Suppressor macrophage treated with lipopolysaccharide for 4 hours (primary cell): Measurements from ENCODE around the gene SKAP1.

ENCODE experiments used
- DNase-seq: peaks from one replicate; pipeline ENCODE4 v3.0.0-alpha.2; 2020

SKAP1 gene

DNA sequence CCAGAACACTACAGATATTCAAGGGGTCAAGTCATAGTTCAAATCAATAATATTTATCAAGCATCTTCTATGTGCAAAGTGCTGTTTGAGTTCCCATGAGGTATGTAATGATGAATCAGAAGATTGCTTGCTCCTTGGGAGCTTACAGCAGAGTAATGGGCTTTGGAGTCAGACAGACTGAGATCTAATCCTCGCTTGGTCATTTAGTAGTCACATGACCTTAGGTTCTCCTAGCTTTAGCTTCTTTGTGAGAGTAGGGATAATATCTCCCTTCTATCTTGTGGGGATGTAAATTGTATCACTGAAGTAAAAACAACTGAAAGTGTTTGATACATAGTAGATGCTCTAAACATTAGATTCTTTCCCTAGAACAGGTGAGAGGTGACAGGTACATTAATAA is 292.4 kb downstream of the SKAP1 start:
- no peak for DNase-seq

DNA sequence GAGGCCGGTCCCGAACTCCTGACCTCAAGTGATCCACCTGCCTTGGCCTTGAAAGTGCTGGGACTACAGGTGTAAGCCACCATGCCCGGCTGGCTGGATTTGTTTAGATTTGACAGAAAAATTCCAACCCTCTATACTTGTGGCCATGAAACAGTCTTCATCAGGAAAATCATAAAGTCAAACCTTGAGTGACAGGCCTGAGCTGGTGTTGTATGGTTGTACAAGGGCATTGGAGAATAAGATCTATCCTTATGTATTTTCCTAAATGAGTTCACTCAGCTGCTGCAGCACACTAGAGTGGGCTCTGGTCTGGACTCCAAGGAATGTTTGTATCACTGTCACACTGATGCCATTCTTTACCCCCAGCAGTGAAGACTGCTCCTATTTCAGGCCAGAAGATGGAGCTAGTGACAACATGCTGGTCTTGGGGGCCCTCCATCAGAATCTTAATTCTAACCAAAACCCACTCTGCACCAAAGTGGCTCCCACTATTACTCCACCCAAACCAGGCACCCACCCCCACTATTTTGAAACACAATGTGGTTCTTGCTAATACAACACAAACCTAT is 295.0 kb downstream of the SKAP1 start:
- no peak for DNase-seq

DNA sequence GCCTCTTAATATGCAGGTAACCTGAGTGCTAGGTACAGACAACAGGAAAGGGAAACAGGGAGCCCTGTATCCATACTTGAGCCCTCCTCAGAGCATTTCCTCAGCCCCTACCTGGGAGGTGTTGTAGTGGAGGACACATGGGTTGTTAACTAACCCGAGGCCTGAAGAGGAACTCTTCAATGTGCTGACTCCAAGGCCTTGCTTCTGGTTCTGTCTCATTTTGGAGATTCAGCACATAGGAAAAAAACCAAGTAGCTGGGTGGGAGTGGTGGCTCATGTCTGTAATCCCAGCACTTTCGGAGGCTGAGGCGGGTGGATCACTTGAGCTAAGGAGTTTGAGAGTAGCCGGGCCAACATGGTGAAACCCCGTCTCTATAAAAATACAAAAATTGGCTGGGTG is 297.6 kb downstream of the SKAP1 start:
- DNase-seq = peak; percentile 32

DNA sequence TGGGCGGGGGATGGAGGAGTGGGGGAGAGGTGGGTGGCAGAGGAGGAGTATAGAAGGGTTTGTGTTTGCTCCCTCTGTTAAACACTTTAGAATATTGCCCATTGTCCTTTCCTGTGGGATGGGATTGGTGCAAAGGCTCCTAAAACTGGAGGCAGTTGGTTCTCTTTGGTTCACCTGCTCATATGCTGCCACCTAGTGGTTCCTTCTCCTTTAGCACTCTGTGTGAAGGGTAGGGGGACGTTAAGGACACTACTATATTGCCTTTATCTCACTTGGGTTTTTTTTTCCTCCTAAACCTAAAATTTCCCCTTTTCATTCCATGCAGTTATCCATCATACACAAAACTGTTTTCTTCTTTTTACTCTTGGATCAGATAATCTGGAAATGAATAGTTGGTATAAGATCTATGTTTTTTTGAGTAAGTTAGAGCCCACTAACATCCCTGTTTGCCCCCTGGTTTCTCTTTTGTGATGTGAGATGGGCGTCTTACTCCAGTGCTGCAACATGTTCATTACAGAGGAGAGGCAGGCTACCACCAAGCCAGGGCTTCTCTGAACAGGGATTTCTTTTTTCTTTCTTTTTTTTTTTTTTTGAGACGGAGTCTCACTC is 298.7 kb downstream of the SKAP1 start:
- peak; percentile 76 for DNase-seq

DNA sequence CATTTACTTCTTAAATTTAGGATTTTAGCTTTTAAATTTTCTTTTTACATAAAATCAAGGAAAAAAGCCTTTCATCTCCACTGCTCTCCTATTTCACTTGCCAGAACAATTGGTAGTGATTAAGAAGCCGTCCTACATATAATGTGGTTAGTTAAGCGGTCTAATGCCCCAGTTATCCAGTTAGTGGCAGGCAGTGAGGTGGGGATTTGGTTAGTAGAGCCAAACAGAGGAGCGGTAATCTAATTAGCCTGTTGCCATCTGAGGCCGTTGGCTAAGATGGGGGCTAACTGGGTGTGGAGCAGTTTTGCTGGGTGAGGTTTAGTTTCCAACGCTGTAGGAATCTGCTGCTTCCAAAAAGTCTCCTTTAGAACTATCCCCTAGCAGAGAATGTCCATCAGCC is 300.0 kb downstream of the SKAP1 start:
- no peak for DNase-seq

DNA sequence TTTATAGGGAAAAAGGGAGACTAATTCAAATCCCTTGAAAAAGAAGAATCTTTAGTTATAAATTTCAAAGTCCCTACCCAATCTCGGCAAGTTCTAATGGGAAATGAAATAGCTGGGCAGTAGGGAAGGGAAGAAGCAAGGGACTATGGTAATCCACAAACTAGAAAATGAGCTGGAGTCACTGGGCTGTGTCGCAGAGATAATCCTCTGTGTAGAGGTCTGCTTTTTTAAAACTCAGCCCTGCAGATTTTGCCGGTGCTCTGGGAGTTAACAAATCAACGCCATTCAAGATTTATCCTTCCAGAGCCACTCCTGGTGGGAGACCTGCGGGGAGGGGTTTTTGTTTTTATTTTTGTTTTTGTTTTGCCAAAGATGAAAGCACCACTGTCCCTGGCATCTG is 301.6 kb downstream of the SKAP1 start:
- no peak for DNase-seq

DNA sequence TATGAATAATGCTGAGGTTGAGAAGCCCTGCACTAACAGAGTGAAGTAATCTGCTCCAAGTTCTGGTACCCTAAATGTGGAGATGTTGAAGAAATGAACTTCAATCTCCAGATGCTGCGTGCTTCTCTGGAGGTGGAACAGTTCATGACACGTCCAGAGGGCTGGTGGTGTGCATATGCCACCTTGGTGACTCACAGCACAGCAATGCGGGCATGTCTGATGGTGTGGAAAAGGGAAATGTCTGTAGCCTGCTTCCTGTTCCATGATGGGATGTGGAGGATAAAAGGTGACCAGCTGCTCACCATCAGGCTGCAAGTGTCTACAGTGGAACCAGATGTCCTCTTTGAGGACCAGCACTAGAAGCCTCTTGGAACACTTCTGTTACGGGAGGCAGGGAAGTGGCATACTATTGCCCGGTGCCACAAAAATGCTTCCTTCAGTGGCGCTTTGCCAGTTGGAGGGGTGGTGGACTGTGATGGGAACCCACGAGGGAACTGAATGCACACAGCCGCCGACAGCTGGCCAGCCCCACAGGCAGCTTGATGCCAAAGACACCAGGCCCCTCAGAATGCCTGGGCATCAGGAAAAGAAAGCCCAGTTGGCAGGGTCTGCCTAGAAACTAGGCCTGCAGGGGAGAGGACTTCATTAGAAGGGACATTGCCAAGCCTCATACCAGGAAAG is 302.5 kb downstream of the SKAP1 start:
- no peak for DNase-seq

DNA sequence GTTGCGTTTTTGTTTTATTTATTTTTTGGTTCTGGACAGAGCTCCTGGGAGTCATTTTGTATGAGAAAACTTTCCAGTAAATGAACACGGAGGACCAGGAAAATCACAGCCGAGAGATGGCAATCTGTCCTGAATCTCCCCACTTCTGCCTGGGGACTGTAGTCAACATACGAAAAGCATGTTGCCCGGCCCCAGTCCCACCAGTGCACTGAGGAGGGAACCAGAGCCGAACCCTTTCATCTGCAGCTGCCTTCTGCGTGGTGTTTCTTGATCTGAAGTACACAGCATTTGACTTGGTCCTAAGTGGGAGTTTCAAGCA is 303.5 kb downstream of the SKAP1 start:
- no peak for DNase-seq

DNA sequence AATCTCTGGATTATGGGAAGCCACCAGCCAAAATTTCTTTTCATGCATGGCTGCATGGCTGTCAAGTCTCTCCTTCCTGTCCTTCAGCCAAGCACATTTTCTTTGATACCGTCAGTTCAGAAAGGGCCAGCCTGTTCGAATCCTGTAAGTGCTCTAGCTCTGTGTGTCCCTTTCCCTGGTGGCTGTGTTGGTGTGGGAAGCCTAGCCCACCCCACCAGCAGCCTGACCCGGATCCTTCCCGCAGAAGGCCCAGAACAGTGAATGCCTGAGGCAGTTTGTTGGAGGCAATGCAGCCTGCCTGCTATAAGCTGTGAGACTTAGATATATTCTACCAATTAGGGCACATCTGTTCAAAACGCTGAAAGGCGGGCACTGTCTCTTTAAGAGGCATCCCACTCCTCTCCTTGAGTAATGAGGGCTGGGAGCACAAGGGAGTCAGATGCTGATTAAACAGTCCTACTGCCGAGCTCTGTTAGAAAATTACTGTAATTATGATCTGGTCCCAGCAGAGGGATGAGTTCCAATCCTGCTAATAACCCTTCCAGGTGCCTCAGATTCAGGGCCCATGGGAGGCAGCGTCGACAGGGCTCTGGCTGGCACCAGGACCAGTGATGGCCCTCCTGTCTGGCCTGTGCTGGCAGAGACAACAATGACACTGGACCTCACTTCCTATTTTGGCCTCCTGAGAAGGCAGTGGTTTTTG is 304.0 kb downstream of the SKAP1 start:
- no peak for DNase-seq

DNA sequence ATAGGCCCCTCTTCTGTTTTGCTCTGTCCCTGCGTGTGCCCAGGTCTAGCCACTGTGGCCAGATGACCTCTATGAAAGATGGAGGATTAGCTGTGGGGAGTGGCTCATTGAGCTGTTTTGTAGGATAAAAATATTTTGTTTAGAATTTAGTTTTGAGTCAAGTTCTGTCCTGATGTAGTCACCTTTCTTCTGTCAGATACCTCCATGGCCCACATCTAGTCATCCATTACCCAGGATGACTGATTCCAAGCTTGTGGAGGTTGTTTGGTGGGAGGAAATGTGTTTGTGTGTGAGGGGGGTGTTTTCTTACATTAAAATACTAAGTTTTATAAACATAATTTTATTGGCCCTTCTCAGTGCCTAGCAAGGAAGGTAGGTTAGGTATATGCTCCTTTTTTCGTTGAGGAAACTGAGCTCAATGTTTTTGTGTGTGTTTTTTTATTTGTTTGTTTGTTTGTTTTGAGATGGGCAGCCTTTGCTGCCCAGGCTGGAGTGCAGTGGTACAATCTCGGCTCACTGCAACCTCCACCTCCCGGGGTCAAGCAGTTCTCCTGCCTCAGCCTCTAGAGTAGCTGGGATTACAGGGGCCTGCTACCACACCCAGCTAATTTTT is 306.1 kb downstream of the SKAP1 start:
- no peak for DNase-seq

DNA sequence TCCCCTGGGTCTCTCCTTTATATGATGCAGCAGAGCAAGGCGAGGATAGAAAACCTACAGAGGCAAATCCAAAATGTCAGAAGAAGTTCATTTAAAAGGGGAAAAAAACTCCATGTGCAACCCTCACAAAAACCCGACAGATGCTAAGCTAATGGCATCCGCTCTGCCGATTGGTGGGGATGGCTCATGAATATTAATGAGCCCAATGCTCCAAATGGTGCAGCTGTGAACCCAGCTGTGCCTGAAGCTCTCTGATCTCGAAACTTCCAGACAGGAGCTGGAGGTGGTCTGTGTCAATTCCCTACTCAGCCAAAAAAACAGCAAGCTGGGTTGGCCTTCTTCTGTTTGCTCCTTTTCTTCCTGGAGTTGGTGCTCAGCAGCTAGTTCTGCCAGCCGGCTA is 306.9 kb downstream of the SKAP1 start:
- DNase-seq = no peak

DNA sequence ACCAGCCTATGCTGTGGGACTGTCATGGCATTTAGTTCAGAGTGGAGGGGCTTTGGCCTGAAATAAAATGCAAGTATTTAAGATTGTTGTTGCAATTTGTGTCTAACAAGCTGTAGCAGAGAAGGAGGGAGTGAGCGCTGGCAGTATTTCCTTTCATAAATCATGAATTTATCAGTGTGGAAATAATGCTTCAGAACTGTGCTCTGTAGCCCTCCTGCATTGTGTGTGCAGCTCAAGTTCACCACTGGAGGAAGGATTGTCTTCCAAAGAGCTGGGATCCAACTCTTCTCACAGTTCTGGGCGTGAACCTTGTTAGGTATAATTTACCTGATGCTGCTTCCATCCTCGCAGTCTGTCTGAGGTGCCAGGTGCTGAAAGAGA is 307.4 kb downstream of the SKAP1 start:
- no peak for DNase-seq

DNA sequence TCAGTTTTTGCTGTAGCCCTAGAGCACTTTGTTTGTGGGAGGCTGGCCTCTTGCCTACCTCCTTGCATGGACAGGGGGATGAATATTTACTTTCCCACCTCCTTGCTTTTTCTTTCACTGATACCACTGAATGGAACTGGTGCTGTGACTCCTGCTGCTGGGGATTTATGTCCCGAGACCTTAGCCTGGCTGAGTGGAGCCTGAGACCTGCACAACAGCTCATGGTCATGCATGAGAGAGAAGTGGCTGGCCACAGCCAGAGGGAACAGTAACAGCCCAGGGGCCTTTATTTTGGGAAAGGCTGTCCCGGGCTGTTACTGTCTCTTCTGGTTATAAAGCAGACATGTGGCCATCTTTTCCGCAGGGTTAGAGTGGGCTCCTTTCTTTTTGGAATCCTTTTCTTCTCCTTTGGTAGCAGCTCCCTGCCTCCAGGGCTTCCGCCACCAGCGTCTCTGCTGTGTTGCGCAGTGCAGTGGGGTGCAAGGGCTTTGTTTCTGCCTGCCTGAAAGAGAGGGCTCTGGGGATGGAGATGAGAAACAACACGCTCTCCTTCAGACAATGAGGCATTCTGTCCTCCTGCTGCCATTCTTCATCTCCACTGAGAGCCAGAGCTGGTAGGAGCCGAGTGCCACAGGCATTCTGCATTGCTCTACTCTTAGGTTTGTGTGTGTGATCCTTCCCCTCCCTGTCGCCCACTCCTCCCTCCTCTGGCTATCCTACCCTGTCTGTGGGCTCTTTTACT is 307.9 kb downstream of the SKAP1 start:
- DNase-seq = no peak

DNA sequence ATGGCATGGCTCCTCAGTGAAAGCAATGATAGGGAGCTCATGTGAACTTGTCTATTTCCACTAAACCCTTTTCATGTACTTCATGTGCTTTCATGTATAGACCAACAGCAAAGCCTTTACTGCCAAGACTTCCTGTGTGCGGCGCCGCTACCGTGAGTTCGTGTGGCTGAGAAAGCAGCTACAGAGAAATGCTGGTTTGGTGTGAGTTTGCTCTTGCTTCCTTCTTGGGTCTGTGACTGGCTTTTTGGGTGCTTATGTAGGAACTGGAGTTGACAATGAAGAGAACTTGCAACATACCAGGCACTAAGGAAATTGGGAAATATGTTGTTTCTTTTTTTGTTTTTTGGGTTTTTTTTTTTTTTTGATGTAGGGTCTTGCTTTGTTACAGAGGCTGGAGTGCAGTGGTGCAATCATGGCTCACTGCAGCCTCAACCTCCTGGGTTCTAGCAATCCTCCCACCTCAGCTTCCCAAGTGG is 316.8 kb downstream of the SKAP1 start:
- DNase-seq = peak; percentile 82

DNA sequence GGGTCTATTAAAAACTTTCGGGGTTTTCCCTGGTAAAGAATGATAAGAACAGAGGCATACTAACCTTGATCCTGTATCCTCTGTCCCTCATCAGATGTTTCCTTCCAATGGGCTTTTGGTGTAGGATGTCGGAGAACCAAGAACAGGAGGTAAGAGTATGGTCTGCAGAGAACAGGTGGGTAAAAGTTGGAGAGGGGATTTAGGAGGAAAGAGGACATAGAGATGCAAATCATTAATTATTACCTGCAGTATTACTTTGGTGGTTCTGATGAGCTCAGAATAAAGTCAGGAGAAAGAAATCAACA is 318.1 kb downstream of the SKAP1 start:
- no peak for DNase-seq

DNA sequence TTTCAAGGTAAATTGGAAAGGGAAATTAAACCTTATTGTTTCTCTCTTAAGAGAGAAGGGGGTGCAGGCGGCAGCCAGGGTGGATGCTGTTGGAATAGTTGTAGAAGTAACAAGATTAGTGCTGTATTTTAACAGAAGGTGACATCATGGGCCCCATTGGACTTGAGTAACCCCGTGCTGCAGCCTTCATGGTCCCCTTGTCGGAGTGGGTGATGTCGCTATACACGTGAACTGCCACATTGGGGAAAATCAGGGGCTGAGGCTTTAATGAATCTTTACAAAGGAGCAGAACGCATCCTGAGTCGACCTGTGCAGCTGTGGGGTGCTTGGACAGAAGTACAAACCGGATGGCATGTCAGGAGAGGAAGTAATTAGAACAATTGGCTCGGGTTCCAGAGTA is 319.3 kb downstream of the SKAP1 start:
- DNase-seq = peak; percentile 33

DNA sequence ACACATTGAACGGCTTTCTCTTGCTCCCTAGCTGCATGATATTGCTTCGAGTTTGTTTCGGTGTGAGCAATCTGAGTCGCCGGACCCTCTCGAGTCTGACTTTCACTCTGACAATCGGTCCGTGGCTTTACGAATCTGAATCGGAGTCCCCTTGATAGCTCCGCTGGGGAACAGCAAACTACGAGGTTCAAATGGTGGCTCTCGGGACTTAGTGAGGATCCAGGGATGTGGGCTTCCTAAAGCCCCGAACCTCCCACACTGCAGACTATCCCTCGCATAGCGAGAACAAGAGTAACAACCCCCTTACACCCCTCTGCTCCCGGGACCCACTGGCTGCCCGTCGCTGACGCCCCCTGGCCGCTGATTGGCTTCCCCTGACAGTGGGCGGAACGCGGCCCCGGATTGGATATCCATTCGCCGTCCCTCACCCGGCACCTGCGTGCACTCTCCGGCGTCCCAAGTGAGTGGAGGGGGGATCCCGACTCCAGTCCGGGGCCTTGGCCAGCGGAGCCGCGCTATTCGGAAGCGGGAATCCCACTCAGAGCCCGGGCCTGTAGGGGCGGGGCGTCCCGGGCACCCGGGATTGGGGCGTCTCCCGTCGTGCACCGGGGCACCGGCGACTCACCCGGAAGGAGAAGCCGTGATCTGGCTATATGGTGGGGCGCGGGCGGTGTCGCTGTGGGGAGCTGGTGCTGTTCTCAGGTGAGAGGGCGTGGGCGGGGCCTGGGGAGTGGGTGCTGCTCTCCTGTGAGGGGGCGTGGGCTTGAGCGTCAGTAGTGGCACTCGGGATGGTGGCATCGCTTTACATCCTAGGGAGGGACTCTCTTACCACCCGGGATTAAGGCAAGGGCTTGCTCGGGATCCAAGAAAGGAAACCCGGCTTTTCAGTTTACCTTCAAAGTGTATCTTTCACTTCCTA is 322.6 kb downstream of the SKAP1 start, which contains the start of gene SNX11:
TSS of gene SNX11 (plus strand) at position 630 of the 919 bp plus-strand sequence. CDS start 4,278 bp downstream, outside the sequence.
- DNase-seq = peak; percentile 91

DNA sequence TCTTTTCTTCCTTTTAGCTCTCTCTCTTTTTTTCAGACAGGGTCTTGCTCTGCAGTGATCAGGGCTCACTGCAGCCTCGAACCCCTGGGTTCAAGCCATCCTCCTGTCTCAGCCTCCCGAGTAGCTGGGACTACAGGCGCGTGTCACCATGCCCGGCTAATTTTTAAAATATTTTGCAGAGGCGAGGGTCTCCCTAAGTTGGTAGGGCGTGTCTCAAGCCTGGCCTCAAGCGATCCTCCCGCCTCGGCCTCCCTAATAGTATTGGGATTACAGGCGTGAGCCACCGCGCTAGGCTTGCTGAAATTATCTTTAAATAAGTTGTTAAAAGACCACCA is 323.2 kb downstream of the SKAP1 start:
- no peak for DNase-seq

DNA sequence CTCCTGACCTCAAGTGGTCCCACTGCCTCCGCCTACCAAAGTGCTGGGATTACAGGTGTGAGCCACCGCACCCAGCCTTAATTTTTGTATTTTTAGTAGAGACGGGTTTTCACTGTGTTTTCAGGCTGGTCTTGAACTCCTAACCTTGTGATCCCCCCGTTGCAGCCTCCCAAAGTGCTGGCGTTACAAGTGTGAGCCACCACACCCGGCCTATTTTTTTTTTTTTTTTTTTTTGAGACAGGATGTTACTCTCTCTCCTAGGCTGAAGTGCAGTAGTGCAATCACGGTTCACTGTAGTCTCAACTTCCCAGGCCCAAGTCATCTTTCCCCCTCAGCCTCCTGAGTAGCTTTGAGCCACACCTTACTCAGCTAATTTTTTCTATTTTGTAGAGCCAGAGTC is 325.6 kb downstream of the SKAP1 start:
- DNase-seq = no peak

DNA sequence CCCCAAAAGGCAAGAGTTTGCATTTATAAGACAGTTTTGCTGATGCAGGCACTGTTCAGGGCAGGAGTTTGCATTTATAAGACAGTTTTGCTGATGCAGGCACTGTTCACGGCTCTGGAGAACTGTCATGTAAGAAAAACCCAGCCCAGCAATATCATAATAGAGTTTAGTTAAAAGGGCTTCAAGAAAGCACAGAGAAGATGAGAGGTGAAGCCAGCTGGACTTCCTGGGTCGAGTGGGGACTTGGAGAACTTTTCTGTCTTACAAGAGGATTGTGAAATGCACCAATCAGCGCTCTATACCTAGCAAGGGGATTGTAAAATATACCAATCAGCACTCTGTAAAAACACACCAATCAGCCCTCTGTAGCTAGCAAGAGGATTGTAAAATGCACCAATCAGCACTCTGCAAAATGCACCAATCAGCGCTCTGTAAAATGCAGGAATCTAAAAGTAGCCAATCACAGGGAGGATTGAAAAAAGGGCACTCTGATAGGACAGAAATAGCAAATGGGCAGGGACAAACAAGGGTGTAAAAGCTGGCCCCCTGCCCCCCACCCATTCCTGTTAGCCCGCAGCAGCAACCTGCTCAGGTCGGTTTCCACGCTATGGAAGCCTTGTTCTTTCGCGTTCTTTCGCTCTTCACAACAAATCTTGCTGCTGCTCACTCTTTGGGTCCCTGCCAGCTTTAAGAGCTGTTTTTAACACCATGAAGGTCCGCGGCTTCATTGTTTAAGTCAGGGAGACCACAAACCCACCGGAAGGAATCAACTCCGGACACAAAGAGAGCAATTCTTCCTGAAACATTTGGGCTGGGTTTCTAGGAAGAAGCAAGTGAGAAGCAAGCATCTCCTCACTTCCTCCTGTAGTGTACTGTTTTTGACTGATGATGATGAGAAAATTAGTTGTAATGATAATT is 327.0 kb downstream of the SKAP1 start:
- DNase-seq = peak; percentile 36
